AG20443 (cell line): Measurements from ENCODE around the gene STIM1.
A peak's percentile ranks its signal among the peaks of the same experiment; 100 is the strongest.

ENCODE experiments used
- DNase-seq: peaks from one replicate; pipeline ENCODE4 v3.0.0; 2012; ENCODE audit warnings: low spot score, mixed read lengths

STIM1 gene

DNA sequence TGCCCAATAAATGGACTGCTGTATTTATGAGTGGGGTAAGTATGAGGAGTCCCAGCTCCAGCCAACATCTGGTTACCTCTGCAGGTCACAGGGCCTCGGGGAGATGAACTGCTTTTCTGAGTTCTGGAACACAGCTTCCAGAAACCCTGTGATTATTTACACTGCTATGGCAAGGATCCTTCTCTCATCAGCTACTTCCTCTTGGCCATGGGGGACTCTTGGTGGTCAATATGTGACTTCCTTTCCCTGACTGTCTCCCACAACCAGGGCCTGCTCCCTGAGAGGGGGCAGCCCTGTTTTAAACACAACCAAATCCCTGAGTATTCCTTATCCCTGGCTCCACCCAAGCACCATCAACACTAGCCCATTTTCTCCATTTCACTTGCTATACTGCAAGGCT is 24.7 kb upstream of the STIM1 start:
- DNase-seq = no peak

- DNase-seq = no peak
Measured at GRCh38 chr11:3831378-3832239, 23.9 kb upstream of the STIM1 start.

GRCh38 chr11:3832816-3833215 is 22.6 kb upstream of the STIM1 start:
- no peak for DNase-seq

DNA sequence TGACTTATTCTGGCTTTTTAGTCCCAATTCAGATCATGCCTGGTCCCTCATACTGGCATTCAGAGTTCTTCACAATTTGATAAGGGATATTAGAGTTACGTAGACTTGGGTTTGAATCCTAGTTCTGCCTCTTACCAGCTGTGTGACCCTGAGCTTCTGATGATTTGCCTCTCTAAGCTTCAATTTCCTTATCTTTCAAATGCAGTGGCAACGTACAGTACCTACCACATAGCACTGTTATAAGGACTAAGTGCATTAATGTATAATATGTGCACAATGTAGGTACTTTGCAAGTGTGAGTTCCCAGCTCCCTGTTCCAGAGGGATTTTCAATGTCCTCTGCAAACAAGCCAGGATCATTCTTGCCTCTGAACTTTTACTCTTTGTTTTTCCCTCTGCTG is 22.0 kb upstream of the STIM1 start:
- no peak for DNase-seq

DNA sequence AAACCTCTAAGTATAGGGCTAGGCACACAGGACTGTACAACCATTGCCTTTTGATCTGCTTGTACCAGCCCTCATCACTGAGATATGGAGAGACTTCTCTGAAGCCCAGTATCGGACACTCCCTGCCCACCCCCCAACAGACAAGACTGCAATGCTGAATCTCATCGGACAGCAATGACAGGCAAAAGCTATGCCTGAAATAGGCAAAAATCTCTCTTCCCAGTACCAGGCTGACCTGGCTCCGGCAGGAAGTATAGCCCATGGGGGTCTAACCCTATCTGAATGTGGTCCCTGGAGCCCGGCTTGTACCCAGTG is 21.2 kb upstream of the STIM1 start:
- DNase-seq = no peak

DNA sequence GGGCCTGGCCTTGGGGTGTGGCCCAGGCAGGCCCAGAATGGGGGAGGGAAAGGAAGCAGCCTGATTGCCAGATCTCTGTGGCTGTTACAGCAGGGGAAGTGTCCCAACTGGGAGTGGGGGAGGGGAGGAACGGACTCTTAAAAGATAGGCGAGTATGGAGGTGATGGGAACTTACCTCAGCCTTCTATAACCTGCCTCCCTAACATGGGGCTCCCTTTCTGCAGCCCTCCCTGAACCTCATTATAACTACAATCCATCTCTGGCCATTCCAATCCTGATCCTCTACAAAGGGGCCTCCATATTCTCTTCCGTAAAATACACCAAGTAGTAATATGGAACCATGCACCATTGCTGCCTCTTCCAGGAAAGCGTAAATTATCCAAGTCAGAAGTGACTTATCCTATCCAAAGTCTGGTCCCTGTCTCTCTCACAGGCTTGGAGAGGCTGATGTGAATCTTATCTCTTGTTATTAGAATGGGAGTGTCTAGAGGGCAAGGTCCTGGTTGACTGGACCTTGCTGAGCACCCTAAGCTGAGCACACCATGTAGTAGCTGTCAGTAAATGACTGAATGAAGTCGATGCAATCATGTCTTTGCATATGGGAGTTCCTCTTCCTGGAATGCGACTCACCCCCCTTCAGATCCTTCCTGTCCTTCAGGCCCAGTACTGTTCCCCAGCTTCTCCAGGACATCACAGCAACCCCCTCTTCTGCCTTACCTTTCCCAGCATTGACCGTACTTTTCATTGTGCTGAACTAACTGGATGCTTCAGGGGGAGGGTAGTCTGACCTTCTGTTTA is 20.6 kb upstream of the STIM1 start:
- DNase-seq = no peak

DNA sequence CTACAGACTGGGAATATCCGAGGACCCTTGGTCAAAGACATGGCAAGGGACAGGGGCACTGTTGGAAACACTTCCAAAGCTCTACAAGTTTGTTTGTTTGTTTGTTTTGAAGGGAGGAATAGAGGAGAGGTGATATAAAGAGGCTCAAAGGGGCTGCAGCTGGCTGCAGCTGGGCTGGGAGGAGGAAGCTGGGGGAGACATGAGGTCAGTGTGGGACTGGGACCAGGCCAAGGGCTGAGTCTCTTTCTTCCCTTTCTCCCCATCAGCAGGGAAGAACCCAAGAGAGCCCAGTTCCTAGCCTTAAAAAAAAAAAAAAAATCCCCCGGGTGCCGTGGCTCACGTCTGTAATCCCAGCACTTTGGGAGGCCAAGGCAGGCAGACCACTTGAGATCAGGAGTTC is 19.7 kb upstream of the STIM1 start:
- no peak for DNase-seq

DNA sequence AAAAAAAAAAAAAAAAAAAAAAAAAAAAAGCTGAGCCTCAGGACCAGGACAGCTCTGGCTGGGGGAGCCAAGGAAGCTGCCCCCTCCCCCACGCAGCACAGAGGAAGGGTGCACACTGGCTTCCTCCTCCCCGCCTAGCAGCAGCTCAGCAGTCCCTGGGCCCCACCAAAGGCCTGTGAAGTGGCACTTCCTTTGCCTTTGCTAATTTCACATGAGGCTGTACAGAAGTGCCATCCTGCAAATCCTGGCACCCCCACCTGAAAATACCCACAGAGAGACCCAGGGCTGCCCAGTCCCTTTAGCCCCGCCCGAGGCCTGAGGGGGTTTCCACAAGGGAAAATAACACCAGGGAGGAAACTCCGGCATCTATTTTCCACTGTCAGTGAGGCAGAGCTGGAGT is 18.6 kb upstream of the STIM1 start:
- DNase-seq = no peak

- peak; percentile 50 for DNase-seq
Measured at GRCh38 chr11:3837793-3838192, 17.7 kb upstream of the STIM1 start.

DNA sequence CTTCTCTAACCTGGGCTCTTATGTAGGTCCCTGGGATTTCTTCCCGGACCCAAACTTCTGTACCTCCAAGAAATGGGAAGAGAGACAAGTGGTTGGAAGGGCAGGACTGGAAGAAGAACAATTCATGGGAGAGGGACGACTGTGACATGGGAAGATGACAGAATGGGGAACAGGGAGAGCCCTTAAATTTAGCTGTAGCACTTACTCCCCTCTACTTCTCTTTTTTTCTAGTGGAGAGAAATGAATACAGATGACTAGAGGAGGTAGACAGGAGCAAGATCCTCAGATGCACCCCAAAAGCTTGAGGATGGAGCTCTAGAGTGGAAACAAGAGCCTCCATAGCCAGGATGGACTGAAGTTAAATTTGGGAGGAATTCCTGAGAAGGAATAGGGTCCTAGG is 17.0 kb upstream of the STIM1 start:
- DNase-seq = no peak

DNA sequence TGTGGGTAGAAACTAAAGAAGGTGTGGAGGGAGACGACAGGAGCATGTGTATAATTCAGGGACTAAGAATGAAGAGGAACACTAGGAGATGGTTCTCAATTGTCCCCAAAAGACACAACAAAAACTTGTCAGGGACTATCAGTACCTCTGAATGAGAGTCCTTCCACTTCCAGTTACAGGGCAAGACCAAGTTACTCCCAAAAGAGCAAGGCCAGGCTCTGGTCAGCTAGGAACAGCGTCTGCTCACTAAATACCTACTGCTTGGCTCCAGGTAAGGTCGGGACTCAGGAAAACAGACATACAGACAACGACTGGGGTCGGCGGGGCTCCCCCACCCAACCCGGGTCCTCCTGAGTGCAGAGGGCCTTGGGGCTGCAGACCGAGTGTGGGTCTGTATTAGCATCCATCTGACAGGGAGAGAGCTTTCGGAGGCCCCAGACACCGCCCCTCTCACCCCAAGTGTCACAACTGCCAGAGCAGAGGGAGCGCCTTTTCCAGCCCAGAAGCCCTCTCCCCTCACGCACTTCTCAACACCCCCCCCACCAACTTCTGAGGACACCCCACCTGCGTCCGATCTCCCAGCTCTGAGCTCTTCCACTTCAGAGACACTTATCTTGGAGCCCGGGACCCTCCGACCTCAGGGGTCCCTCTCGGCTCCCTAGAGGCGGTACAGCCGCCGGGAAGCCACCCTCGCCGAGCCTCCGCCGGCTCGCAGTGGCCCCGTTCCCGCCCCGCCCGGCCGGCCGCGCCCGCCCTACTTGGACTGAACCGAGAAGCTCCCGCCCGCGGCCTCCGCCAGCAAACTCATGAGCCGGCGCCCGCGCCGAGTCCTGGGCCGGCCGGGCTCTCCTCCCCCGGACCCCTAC is 15.2 kb upstream of the STIM1 start:
- no peak for DNase-seq

- peak; percentile 96 for DNase-seq
Measured at GRCh38 chr11:3840870-3841425, 14.5 kb upstream of the STIM1 start, which contains the start of gene RHOG. RHOG (minus strand) TSS chr11:3840959; CDS start chr11:3828138, 12,821 bp downstream.

DNA sequence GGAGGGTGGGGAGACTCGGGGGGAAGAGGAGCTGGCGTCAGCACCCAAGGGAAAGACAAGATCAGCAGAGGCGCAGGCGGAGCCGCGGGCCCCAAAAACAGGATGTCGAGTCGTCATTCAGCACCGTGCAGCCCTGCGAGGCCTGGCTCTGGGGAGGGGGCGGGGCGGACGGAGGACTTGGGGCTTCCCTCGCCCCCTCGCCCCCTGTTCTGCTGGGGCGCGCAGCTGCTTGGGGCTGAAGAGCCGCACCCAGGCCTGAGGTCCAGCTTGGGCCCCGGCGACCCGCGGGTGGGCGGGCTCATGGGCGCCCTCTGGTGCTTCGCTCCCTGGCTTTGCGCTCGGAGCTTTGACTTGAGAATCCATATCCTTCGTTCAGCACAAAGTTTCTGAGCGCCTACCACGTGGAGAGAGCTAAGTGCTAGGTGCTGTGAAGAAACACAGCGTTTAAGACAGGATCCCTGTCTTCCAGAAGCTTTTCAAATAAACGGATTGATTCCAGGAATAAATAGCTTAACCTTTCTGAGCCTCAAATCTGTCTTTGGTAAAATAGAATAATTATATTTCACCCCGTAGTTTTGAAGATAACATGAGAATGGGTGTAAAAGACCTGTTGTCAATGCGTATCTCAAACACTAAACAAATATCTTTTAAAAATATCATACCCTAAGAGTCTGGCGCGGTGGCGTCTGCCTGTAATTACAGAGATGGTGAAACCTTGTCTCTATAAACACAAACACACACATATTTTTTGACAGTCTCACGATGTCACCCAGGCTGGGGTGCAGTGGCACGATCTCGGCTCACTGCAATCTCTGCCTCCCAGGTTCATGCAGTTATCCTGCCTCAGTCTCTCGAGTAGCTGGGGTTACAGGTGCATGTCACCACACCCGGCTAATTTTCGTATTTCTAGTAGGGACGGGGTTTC is 13.8 kb upstream of the STIM1 start:
- DNase-seq = peak; percentile 88

DNA sequence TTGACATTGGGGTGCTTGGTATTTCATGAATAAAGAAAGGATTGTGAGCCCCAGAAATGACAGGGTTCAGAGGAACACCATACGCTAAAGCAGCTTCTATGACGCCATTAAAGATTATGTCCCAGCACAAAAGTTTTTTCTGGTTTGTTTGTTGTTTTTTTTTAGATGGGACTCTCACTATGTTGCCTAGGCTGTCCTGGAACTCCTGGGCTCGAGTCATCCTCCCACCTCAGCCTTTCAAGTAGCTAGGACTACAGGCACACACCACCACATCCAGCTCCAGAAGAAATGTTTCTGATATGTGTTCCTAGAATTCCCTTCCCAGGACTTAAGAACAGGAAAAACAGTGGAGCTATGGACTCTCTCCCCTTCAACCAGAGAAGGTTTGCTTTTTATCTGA is 12.1 kb upstream of the STIM1 start:
- no peak for DNase-seq

GRCh38 chr11:3845246-3845645 is 10.2 kb upstream of the STIM1 start:
- no peak for DNase-seq

DNA sequence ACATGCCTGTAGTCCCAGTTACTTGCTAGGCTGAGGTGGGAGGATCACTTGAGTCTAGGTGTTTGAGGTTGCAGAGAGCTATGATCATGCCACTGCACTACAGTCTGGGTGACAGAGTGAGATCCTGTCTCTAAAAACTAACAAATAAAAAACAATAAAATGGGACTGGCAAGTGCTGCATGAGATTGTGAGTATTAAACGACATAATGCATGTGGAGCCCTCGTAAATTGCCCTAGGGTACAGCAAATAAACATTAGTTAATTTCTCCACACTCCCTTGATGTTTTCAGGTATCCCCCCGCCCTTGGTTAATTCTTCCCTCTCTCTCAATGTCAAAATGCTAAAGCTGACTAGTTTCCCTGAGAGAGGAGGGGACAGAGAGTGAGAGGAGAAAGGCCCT is 9.8 kb upstream of the STIM1 start:
- no peak for DNase-seq

- DNase-seq = peak; percentile 55
Measured at GRCh38 chr11:3849297-3849874, 6.1 kb upstream of the STIM1 start.

DNA sequence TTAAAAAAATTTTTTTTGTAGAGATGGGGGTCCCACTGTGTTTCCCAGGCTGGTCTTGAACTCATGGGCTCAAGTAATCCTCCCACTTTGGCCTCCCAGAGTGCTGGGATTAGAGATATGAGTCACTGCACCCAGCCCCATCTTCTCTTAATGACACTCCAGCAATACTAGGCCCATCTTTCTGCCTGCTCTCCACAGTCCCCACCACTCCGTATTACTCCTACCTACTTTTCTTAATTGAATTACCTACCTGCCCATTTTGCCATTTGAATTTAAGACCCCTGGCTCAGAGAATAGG is 2.0 kb upstream of the STIM1 start:
- no peak for DNase-seq

GRCh38 chr11:3853899-3854659 is 1.4 kb upstream of the STIM1 start:
- no peak for DNase-seq

DNA sequence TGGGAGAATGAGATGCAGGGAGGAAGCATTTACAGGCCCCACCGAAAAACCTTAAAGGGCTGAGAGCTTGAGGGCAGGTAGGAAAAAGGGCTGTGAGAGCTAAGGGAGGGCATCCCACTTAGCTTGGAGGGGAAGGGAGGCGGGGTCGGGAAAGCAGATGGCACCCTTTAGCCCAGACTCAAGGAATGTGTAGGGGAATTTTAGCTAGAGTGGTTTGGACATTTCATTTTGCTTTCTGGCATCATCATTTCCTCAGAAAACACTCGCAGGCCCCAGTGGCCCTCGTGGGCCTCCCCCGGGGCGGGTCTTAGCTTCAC is 846 bp upstream of the STIM1 start:
- no peak for DNase-seq
